Coronary artery (tissue), 2 donors: Measurements from ENCODE around the gene BCOR.
A peak's percentile ranks its signal among the peaks of the same experiment; 100 is the strongest.

Experiments used
- DNase-seq: peaks from one replicate; pipeline ENCODE4 v3.0.0-alpha.2; 2017; ENCODE audit warnings: low spot score
- H3K27ac ChIP-seq, 2 donors: fragments of 200-600 bp; sonication (generic); one replicate each; pipeline ENCODE4 v1.5.1; 2016 to 2019
- H3K4me3 ChIP-seq: fragments of 200-600 bp; sonication (generic); 2 replicates; pipeline ENCODE4 v1.5.1; 2016; ENCODE audit warnings: mild to moderate bottlenecking, moderate library complexity
- CTCF ChIP-seq: fragments of 200-600 bp; sonication (generic); IDR thresholded peaks from one replicate; pipeline ENCODE4 v1.5.1; 2019; ENCODE audit warnings: antibody characterized with exemption

Gene BCOR

GRCh38 chrX:40060356-40060845 is 37.4 kb downstream of the BCOR start:
- TF ChIP-seq CTCF, result no peak
- Histone ChIP-seq H3K4me3 (no peak overlapping the region), H3K27ac (no peak overlapping the region)
- no peak for DNase-seq

GRCh38 chrX:40058719-40059118 is 39.0 kb downstream of the BCOR start:
- Histone ChIP-seq H3K4me3 (no peak overlapping the region), H3K27ac (no peak overlapping the region)
- peak; percentile 47 for DNase-seq
- TF ChIP-seq CTCF, result no peak

- no peak for DNase-seq
- no peak for TF ChIP-seq CTCF
- Histone ChIP-seq H3K27ac (no peak overlapping the region), H3K4me3 (no peak overlapping the region)
These were observed 40.4 kb downstream of the BCOR start for GRCh38 chrX:40057405-40057804.

- Histone ChIP-seq H3K4me3 (no peak overlapping the region), H3K27ac (no peak overlapping the region)
- no peak for TF ChIP-seq CTCF
- DNase-seq, result no peak
These were observed 41.3 kb downstream of the BCOR start for GRCh38 chrX:40056420-40056819.

- Histone ChIP-seq H3K4me3 (no peak overlapping the region), H3K27ac (no peak overlapping the region)
- DNase-seq, result no peak
- no peak for TF ChIP-seq CTCF
These were observed 42.3 kb downstream of the BCOR start for GRCh38 chrX:40055495-40055894.

- Histone ChIP-seq H3K4me3 (no peak overlapping the region), H3K27ac (no peak overlapping the region)
- no peak for DNase-seq
- no peak for TF ChIP-seq CTCF
These were observed 43.0 kb downstream of the BCOR start for GRCh38 chrX:40054793-40055192.

GRCh38 chrX:40050532-40050931 is 47.2 kb downstream of the BCOR start:
- H3K4me3 ChIP-seq, result no peak overlapping the region
- peak; percentile 29 for DNase-seq
- TF ChIP-seq CTCF, result no peak
- H3K27ac ChIP-seq, result no peak overlapping the region
